Endothelial cell of umbilical vein (primary cell): Measurements from ENCODE around the gene NAT10.

Experiments
- EZH2 ChIP-seq: IDR thresholded peaks from 2 replicates; pipeline ENCODE4 v1.6.1; 2012; ENCODE audit warnings: borderline replicate concordance, low read depth, mild to moderate bottlenecking, moderate library complexity, low read length, inconsistent platforms; ENCODE audit not compliant: severe bottlenecking
- GATA2 ChIP-seq: IDR thresholded peaks from 2 replicates; pipeline ENCODE4 v1.7.0; 2011; ENCODE audit warnings: low read depth, mild to moderate bottlenecking, moderate library complexity, mixed read lengths, low read length; ENCODE audit not compliant: insufficient read length, insufficient read depth
- JUN ChIP-seq: IDR thresholded peaks from 2 replicates; pipeline ENCODE4 v1.6.1; 2011; ENCODE audit warnings: borderline replicate concordance, low read depth; ENCODE audit not compliant: insufficient read length, insufficient read depth
- MYC ChIP-seq: IDR thresholded peaks from one replicate; pipeline ENCODE4 v1.6.1; 2011; ENCODE audit warnings: mild to moderate bottlenecking, low read depth, low read length
- POLR2A ChIP-seq: IDR thresholded peaks from 2 replicates; pipeline ENCODE4 v1.6.1; 2012; ENCODE audit warnings: low read depth, mild to moderate bottlenecking, control low read depth, low read length
- TF ChIP-seq, protein P1 (sequence below), 2 donors: IDR thresholded peaks; 1 replicate in 1 of 2; 2 replicates in 1 of 2; pipeline ENCODE4 v1.5.1; 2011; ENCODE audit warnings: low read length in 2 of 2, mild to moderate bottlenecking in 2 of 2, moderate library complexity in 2 of 2, control low read depth in 1 of 2, inconsistent platforms in 1 of 2, low read depth in 1 of 2; ENCODE audit not compliant: insufficient read depth in 1 of 2; ENCODE audit errors: extremely low read depth in 1 of 2

DNA sequence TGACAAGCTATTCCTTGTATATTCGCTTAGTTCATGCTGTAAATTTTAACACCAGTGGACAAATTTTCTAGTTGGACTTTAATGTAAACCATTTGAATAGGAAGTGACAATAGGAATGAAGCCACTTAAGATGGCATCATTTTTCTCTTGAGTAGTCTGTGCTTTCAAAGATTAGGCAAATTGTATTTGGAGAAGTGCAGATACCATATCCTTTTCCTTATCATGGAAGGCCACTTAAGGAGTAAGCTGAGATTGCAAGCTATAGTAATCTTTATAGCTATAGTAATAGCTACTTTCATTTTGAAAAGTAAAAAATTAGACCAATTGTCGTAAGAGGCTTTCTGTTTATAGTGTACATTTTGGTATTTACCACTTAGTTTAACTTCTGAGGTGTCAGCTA is 41.1 kb upstream of the NAT10 start:
- TF ChIP-seq POLR2A (no peak), MYC (no peak), GATA2 (no peak), JUN (no peak), EZH2 (no peak)
- TF ChIP-seq, protein P1, sequence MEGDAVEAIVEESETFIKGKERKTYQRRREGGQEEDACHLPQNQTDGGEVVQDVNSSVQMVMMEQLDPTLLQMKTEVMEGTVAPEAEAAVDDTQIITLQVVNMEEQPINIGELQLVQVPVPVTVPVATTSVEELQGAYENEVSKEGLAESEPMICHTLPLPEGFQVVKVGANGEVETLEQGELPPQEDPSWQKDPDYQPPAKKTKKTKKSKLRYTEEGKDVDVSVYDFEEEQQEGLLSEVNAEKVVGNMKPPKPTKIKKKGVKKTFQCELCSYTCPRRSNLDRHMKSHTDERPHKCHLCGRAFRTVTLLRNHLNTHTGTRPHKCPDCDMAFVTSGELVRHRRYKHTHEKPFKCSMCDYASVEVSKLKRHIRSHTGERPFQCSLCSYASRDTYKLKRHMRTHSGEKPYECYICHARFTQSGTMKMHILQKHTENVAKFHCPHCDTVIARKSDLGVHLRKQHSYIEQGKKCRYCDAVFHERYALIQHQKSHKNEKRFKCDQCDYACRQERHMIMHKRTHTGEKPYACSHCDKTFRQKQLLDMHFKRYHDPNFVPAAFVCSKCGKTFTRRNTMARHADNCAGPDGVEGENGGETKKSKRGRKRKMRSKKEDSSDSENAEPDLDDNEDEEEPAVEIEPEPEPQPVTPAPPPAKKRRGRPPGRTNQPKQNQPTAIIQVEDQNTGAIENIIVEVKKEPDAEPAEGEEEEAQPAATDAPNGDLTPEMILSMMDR (IDR thresholded peaks at IDR 0.05; ENCODE audit: extremely low read depth in 1 of 2, insufficient read depth in 1 of 2, low read depth in 1 of 2, low read length in 2 of 2) = no peak
